ENCODE measurements around the gene ZNF385B.

DNA sequence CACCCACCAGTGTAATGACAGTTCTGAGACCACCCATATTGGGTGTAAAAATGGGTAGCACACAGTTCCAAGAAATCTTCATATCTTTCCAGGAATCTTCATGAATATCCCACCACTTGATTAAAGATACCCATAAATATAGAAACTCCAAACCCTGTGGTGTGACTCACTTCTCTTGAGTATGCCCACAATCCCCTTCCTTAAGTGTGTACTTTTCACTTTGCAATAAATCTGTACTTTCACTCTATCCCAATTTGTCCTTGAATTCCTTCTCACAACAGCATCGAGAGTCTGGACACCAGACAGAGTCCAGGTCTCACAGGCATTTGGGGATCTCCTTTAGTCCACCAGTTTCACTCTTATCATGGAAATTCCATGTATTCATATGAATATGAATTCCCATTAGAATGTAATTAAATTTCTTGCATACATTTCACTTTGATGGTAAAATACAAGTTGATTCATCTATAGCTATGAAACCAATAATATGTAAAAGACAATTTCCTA lies 309.8 kb downstream of the ZNF385B start:
- no peak for TF ChIP-seq MEF2A (IDR thresholded peaks at IDR 0.05; ENCODE audit: borderline replicate concordance, low read depth)
- TF ChIP-seq, protein P1, sequence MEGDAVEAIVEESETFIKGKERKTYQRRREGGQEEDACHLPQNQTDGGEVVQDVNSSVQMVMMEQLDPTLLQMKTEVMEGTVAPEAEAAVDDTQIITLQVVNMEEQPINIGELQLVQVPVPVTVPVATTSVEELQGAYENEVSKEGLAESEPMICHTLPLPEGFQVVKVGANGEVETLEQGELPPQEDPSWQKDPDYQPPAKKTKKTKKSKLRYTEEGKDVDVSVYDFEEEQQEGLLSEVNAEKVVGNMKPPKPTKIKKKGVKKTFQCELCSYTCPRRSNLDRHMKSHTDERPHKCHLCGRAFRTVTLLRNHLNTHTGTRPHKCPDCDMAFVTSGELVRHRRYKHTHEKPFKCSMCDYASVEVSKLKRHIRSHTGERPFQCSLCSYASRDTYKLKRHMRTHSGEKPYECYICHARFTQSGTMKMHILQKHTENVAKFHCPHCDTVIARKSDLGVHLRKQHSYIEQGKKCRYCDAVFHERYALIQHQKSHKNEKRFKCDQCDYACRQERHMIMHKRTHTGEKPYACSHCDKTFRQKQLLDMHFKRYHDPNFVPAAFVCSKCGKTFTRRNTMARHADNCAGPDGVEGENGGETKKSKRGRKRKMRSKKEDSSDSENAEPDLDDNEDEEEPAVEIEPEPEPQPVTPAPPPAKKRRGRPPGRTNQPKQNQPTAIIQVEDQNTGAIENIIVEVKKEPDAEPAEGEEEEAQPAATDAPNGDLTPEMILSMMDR (IDR thresholded peaks at IDR 0.05): no peak
- no peak for TF ChIP-seq POLR2AphosphoS5 (IDR thresholded peaks at IDR 0.05; ENCODE audit: low read depth, low read length)
- TF ChIP-seq ZBTB33 (IDR thresholded peaks at IDR 0.05; ENCODE audit: borderline replicate concordance, low read depth): no peak
- TF ChIP-seq, protein P2, sequence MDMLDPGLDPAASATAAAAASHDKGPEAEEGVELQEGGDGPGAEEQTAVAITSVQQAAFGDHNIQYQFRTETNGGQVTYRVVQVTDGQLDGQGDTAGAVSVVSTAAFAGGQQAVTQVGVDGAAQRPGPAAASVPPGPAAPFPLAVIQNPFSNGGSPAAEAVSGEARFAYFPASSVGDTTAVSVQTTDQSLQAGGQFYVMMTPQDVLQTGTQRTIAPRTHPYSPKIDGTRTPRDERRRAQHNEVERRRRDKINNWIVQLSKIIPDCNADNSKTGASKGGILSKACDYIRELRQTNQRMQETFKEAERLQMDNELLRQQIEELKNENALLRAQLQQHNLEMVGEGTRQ (IDR thresholded peaks at IDR 0.05; ENCODE audit: borderline replicate concordance, low read depth, low read length): no peak
- TF ChIP-seq, protein P3, sequence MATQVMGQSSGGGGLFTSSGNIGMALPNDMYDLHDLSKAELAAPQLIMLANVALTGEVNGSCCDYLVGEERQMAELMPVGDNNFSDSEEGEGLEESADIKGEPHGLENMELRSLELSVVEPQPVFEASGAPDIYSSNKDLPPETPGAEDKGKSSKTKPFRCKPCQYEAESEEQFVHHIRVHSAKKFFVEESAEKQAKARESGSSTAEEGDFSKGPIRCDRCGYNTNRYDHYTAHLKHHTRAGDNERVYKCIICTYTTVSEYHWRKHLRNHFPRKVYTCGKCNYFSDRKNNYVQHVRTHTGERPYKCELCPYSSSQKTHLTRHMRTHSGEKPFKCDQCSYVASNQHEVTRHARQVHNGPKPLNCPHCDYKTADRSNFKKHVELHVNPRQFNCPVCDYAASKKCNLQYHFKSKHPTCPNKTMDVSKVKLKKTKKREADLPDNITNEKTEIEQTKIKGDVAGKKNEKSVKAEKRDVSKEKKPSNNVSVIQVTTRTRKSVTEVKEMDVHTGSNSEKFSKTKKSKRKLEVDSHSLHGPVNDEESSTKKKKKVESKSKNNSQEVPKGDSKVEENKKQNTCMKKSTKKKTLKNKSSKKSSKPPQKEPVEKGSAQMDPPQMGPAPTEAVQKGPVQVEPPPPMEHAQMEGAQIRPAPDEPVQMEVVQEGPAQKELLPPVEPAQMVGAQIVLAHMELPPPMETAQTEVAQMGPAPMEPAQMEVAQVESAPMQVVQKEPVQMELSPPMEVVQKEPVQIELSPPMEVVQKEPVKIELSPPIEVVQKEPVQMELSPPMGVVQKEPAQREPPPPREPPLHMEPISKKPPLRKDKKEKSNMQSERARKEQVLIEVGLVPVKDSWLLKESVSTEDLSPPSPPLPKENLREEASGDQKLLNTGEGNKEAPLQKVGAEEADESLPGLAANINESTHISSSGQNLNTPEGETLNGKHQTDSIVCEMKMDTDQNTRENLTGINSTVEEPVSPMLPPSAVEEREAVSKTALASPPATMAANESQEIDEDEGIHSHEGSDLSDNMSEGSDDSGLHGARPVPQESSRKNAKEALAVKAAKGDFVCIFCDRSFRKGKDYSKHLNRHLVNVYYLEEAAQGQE (IDR thresholded peaks at IDR 0.05; ENCODE audit: low read depth, low read length): no peak
- TF ChIP-seq, protein P4, sequence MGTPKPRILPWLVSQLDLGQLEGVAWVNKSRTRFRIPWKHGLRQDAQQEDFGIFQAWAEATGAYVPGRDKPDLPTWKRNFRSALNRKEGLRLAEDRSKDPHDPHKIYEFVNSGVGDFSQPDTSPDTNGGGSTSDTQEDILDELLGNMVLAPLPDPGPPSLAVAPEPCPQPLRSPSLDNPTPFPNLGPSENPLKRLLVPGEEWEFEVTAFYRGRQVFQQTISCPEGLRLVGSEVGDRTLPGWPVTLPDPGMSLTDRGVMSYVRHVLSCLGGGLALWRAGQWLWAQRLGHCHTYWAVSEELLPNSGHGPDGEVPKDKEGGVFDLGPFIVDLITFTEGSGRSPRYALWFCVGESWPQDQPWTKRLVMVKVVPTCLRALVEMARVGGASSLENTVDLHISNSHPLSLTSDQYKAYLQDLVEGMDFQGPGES (IDR thresholded peaks at IDR 0.05; ENCODE audit: low read depth, low read length): no peak
- TF ChIP-seq YY1 (IDR thresholded peaks at IDR 0.05; ENCODE audit: low read depth): no peak
- no peak for TF ChIP-seq EP300 (IDR thresholded peaks at IDR 0.05; ENCODE audit: borderline replicate concordance in 1 of 2, low read depth in 1 of 2, low read length in 1 of 2)
- no peak for TF ChIP-seq NFIC (IDR thresholded peaks at IDR 0.05; ENCODE audit: borderline replicate concordance)
- TF ChIP-seq USF1 (IDR thresholded peaks at IDR 0.05; ENCODE audit: borderline replicate concordance, low read depth): no peak
